ENCODE results near the gene EPS8.

The EPS8 gene

DNA sequence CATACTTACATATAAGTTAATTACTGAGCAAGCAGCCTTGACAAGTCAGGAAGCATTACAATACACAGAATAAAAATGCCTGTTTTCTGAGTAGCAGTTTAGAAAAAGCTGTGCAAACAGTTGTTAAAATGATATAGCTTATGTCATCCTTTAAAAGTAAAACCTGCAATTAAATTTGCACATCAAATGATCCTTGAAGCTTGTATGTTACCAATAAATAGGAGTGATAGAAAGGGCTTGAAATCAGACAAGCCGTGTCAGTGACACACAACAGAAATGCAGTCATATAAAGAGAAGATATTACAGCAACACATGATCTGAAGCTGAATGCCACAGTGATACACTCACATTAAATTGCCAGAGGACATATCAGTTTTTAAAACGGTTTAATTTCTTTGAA is 70.0 kb downstream of the EPS8 start:
- DNase-seq (ENCODE audit: low read depth, low spot score) = no peak

DNA sequence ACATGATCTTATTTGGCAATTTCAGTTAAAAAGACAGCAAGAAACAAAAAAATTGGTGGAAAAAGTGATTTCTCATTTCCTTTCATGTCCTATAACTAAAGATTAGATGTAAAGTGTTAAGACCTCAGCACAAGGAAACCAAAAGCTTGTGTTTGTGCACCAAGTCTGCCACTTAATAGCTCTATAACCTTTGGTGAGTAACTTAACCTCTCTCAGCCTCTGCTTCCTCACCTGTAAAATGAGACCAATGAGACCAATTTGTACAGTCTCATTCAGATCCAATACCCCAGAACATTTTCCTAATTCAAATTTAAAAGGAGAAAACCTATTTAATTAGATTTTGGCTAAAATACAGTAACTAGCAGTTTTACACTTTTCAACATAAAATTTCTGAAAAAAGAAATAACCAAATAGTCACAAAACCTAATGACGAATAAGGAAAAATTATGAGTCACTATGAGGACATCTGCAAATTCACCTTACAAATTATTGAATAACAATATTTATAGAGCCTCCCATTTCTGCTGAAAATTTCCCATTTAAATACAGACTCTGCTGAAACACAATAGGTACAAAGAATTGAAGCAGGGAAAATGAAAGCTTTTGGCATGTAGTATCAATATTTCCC is 71.1 kb downstream of the EPS8 start:
- DNase-seq (ENCODE audit: low read depth, low spot score) = no peak

DNA sequence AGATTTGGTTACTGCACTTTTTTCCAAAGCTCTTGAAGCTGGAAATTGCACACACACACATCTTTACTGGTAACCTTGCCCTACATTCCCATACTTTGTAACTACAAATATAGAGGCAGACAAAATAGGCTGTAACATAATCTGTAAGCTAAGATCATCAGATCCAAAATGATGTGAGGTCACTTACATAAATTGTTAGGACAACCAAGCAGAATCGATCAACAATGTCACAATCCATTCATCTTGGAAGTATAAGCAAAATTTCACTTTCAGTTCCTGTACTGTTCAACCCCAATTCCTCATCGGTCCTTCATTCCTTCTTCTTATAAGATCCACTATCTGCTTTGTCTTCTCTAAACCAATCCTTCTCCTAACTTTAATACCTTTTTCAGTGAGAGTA is 72.6 kb downstream of the EPS8 start:
- no peak for DNase-seq (ENCODE audit: low read depth, low spot score)

DNA sequence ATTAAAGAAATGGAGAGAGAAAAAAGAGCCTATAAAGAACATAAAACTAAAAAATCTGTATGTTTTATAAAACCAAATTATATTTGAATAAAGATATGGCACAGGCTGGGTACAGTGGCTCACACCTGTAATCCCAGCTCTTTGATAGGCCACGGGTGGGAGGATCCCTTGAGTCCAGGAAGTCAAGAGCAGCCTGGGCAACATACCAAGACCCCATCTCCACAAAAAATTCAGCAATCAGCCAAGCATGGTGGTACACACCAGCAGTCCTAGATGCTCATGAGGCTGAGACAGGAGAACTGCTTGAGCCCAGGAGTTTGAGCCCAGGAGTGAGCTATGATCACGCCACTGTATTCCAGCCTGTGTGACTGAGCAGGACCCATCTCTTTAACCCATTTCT is 74.9 kb downstream of the EPS8 start:
- DNase-seq (ENCODE audit: low read depth, low spot score) = no peak

GRCh38 chr12:15712823-15713660 is 76.1 kb downstream of the EPS8 start:
- no peak for DNase-seq (ENCODE audit: low read depth, low spot score)

- no peak for DNase-seq (ENCODE audit: low read depth, low spot score)
Measured at GRCh38 chr12:15712160-15712559, 77.0 kb downstream of the EPS8 start.

DNA sequence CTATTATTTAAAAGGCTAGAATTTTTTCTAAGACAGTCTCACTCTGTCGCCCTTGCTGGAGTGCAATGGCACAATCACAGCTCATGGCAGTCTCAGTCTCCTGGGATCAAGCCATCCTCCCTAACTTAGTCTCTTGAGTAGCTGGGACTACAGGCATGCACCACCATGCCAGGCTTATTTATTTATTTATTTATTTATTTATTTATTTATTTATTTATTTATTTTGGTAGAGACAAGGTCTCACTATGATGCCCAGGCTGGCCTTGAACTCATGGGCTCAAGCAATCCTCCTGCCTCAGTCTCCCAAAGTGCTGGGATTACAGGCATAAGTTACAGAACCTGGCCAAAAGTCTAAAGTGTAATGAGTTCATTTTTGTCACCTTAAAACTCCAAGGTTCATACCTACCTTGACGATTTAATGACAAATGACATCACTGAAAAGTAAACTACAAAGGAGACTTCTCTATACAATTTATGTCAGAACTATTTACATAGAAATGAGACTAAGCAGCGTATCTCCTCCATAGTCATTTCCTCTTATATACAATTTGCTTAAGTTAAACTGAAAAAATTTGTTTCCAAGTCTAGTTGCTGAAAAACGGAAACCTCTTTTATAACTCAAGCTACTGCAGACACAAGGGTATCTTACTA is 78.2 kb downstream of the EPS8 start:
- no peak for DNase-seq (ENCODE audit: low read depth, low spot score)

DNA sequence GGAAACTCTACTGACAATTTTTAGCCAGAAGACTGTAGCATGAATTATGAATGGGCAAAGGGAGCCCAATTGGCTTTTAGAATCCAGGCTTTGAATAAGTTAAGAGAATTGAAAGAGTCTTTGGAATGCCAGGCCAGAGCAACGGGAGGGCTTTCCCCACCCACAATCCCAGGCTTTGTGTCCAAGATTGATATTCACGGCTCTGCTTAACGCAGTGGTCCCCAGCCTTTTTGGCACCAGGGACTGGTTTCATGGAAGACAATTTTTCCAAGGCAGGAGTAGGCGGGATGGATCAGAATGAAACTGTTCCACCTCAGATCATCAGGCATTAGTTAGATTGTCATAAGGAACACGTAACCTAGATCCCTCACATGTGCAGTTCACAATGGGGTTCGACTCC is 79.6 kb downstream of the EPS8 start:
- DNase-seq (ENCODE audit: low read depth, low spot score) = no peak

DNA sequence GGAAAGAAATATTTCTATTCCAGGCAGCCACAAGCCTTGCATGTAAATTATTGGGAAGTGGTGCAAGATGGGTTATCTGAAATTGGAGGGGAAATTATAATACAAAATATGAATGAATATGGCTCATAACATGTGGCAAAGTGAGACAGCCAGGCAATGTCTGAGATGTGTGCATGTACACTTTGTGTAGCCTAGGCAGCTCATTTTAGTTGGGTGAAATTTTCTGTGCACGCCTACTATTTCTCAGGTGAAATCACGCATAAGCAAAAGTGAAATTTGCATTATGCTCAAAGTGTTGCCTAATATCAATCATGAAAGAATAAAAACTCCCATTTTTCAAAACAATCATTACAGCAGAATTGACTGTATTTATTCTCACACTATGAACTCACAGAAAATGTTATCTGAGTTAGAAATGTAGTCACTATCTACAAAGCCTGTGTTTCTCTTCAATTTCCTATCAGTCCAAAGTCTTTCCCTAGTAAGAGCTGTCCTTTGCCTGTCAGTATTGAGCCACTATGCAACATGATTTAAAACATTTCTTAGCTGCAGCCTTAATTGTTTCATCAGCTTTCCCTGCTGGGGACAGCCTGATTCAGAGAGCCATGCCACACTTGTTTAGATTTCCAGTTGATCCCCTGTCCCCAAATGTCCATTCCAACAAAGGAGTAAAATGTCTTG is 80.7 kb downstream of the EPS8 start:
- DNase-seq (ENCODE audit: low read depth, low spot score) = no peak

GRCh38 chr12:15707516-15708199 is 81.5 kb downstream of the EPS8 start:
- no peak for DNase-seq (ENCODE audit: low read depth, low spot score)

DNA sequence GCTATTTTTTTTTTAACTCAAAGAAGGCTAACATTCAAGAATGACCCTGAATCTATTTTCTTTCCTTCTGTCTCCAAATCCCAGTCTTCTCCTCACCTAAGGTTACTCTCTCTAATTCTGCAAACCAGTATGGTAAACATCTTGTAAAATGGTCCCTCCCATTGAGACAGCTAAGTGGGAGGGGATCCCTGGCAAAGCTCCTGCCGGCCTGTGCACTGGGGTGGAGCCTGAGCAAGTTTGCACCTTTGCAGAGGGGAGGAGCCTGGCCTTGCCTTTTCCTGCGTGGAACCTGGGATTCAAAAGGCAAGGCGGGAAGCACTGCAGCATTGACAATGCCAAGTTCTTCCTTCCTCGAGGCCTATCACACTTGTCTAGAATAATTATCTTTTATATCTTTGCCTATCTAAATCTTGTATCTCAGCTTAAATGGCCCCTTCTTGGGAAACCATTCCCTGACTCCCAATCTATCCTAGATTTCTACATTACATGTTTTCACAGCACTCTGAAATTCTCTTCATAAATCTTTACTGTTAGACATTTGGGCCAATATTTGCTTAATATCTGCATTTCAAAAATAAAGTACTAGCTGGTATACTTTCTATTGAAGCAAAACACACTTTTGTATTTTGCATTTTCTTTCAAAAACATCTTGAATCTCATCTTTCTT is 83.0 kb downstream of the EPS8 start:
- DNase-seq (ENCODE audit: low read depth, low spot score) = no peak

DNA sequence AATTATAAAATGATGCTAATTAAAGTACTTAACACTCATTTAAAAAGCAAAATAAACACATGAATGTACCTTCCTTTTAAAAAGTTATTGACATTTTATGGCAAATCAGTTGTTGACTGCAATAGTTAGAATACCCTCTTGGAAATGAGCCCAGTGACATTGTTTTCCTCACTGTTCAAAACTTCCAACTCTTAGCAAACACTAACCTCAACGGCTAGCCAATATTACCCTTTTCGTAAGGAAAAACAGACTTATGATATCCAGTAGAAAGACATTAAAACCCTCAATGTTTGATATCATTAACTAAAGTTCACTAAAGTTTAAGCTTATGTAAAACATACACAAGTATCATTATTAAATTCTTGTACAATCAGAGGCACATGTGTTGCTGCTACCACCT is 83.6 kb downstream of the EPS8 start:
- DNase-seq (ENCODE audit: low read depth, low spot score) = no peak

GRCh38 chr12:15702276-15702675 is 86.9 kb downstream of the EPS8 start:
- DNase-seq (ENCODE audit: low read depth, low spot score) = no peak

DNA sequence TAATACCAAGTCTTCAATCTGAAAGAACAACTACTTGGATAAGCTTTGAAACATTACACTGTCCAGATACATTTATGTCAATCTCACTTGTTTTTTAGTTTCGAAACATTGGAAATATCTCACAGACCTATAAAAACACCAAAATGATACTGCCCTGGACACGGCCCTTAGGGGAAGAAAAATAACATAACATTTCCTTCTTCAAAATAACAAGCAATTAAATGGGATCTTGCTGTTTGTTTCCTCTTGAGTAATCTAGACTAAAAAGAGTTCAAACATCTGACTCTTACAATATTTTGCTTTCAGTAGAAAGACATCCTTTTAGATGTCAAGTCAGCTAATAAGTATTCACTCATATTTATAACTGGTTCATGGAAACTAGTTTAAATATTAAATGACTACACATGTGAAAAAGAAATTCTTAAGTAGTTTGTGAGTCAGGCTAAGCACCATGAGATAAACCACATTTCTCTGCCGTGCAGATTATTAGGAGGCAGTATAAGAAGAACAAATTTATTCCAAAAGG is 87.5 kb downstream of the EPS8 start:
- no peak for DNase-seq (ENCODE audit: low read depth, low spot score)

- DNase-seq (ENCODE audit: low read depth, low spot score) = no peak
Measured at GRCh38 chr12:15701206-15701605, 88.0 kb downstream of the EPS8 start.

DNA sequence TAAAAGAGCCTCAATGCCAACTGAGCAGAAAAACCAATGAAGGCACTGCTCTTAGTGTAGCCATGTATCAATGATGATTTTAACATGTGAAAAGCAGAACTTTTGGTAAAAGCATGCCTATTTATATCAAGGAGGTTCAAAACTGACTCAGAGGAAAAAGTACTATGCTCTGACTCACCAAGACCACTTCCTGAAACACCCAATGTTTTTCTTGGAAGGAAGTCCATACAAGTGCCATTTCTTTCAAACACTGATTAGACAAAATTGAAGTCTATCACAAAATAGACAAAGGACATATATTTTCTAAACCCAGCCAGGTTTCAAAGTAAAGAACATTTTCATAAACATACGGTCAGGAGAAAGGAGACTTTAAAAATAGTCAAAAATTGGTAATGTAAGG is 88.6 kb downstream of the EPS8 start:
- DNase-seq (ENCODE audit: low read depth, low spot score) = no peak

- DNase-seq (ENCODE audit: low read depth, low spot score) = no peak
Measured at GRCh38 chr12:15699886-15700285, 89.3 kb downstream of the EPS8 start.

DNA sequence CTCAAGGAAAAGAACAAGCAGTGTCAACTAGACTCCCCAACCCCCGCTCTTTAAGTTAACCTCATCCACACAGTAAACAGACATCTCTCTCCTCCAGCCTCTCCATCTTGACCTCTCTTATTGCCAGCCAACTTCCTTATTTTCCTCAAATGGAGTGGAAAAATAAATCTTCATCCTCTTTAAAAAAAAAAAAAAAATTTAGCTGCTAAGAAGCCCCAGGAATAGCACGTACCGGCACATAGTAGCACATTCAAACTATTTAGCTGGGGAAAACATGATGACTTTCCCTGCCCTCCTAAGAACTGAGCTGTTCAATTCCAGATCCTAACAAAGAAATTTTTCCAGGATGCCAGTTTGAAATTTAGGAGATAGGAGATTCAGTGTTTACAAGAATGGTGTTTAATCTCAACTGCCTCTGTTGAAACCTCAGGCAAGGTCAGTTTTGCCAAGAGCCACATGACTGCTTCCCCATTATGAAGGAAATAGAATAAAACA is 90.8 kb downstream of the EPS8 start:
- DNase-seq (ENCODE audit: low read depth, low spot score) = no peak

DNA sequence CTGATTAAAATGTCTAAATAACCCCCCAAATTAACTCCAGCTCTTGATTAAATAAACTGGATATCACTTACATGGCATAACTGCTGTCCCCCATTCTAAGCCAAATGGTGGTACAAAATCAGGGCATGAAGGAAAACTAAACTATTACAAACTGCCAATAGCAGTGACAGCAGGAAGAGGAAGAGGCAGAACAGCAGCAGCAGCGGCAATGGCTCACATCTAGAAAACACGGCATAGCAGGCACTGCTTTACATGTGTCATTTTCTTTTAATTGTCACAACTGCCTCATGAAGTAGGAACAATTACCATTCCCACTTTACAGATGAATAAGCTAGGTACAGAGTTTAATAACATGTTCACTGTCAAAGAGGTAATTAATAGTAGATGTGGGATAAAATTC is 92.0 kb downstream of the EPS8 start:
- no peak for DNase-seq (ENCODE audit: low read depth, low spot score)

- no peak for DNase-seq (ENCODE audit: low read depth, low spot score)
Measured at GRCh38 chr12:15693228-15693911, 95.8 kb downstream of the EPS8 start.

Data from activated CD4-positive, CD25-positive, alpha-beta regulatory T cell treated with anti-CD3 and anti-CD28 coated beads, Interleukin-2, amount 50 U/mL, for 16 hours (primary cell).